DMS 273 (cell line): Measurements from ENCODE around the gene XRCC1.

Source experiments
- DNase-seq: peaks from one replicate; lab custom pipeline; 2025; ENCODE audit not compliant: unreplicated experiment; lab: John Stamatoyannopoulos, UW

The XRCC1 gene, protein sequence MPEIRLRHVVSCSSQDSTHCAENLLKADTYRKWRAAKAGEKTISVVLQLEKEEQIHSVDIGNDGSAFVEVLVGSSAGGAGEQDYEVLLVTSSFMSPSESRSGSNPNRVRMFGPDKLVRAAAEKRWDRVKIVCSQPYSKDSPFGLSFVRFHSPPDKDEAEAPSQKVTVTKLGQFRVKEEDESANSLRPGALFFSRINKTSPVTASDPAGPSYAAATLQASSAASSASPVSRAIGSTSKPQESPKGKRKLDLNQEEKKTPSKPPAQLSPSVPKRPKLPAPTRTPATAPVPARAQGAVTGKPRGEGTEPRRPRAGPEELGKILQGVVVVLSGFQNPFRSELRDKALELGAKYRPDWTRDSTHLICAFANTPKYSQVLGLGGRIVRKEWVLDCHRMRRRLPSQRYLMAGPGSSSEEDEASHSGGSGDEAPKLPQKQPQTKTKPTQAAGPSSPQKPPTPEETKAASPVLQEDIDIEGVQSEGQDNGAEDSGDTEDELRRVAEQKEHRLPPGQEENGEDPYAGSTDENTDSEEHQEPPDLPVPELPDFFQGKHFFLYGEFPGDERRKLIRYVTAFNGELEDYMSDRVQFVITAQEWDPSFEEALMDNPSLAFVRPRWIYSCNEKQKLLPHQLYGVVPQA

DNA sequence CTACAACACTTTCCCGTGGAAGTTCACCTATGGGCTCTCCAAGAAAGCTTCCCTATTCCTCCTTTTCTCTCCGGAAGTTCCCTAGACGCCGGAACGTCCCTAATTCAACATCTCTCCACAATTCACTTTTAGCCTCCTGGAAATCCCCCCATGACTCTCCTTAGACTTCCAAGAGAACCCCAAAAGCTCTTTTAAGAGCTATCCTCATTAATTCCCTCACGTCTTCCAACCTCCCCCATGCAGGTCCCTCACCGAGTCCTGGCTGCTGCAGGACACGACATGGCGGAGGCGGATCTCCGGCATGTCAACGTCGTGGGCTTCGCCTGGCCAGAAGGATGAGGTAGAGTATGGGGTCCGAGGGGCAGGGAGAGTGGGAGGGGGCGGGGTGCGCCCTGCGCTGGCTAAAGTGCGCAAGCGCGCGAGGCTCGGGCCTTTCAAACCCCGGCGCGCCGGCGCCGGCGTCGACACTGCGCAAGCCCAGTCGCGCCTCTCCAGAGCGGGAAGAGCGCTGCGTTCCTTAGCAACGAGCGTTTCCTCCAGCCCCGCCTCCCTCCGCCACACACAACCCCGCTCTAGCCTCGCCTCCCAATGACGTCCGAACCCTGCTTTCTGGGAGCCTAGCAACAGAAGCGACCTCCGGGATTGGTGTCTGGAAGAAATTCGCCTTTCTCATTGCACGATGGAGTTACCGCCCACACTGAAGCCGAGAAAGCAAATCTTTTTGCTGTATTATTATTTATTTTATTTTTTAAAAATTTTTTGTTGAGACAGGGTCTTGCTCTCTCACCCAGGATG is at the start of gene XRCC1, which contains the start of gene PINLYP:
Gene XRCC1 (minus strand): TSS at position 372 of the 795 bp plus-strand sequence. CDS start 69 bp downstream, at position 303.
Gene PINLYP (plus strand): TSS at position 646 of the 795 bp plus-strand sequence. CDS start 1,391 bp downstream, outside the sequence.
- DNase-seq: peak; percentile 100

DNA sequence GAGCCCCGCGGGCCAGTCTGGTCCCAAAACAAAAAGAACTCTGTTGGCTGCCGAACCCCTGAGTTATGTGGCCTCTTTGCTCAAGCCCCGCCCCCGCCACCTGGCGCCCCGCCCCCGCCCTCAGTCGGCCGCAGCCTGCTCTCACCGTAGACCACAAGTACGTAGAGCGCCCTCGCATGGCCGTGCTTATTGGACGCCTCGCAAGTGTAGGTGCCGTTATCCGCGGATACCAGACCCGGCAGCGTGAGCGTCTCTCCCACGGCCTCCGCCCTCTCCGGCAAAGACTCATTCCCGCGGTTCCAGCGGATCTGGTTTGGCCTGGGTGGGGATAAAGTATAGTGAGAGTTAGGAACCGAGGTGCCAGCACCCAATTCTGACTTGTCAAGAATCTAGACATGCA is 49.6 kb upstream of the XRCC1 start:
- DNase-seq: no peak

DNA sequence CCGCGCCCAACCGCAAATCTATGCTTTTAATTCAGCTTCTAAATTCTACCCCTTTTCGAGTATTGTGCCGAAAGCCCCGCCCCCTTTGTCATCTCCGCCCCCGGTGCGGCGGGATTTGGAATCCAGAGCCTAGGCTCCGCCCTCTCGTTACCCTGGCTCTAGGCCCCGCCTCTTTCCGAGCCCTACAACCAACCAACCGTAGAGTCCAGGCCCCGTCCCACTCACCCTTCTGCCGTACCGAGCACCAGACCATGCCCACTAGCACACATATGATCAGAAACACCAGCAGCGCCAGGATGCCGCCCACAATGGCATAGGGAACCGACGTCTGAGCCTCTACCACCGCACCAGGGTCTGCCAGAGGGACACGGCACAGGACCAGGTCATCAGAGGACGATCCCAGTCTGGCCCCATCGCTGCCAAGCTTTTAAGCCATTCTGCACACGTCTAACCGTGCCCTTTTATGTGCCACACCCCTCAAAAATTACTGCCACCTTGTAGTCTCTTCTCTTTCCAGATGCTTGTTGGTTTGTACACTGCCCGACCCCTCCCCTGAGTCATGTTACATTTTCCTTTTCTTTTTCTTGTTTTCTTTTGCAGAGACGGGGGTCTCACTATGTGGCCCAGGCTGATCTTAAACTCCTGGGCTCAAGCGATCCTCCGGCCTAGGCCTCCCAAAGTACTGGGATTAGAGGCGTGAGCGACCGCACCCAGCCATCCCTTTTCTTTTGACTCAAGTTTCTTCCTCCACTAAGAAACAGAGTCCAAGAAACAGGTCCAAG is 48.8 kb upstream of the XRCC1 start:
- DNase-seq: no peak

DNA sequence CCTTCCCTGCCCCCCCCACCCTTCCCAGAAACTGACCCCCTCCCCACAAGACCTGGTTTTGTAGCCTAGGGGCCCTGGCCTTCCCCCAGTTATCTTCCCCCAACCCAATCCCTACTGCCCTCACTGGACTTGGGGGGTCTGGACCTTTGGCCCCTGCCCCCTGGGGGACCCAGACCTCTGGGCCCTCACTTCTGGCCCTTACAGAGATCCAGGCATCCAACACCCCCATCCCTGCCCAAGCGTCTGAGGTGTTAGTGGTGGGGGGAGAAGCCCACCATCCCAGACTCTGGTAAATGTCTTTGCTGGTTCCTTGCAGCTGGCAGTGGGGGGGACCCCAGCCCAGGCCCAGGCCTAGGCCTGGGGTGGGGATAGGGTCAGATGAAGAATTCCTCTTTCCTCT is 47.6 kb upstream of the XRCC1 start:
- no peak for DNase-seq

DNA sequence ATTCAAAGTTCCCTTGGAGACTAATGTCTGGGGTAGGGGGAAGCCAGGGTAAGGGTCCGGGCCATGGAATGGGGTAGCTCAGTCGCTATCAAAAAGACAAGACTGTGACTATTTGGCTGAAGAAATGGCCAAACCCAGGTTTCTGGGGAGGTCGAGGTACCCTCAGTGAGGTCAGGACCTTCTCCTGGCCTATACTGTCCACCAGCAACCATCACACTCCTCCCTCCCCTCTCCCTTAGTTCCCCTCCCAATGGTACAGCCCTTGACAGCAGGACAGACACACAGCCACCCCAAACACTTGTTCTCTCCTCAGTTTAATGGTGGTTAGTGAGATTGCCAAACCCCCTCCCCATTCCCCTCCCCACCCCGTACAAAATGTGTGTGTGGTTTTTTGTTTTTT is 46.7 kb upstream of the XRCC1 start:
- no peak for DNase-seq

DNA sequence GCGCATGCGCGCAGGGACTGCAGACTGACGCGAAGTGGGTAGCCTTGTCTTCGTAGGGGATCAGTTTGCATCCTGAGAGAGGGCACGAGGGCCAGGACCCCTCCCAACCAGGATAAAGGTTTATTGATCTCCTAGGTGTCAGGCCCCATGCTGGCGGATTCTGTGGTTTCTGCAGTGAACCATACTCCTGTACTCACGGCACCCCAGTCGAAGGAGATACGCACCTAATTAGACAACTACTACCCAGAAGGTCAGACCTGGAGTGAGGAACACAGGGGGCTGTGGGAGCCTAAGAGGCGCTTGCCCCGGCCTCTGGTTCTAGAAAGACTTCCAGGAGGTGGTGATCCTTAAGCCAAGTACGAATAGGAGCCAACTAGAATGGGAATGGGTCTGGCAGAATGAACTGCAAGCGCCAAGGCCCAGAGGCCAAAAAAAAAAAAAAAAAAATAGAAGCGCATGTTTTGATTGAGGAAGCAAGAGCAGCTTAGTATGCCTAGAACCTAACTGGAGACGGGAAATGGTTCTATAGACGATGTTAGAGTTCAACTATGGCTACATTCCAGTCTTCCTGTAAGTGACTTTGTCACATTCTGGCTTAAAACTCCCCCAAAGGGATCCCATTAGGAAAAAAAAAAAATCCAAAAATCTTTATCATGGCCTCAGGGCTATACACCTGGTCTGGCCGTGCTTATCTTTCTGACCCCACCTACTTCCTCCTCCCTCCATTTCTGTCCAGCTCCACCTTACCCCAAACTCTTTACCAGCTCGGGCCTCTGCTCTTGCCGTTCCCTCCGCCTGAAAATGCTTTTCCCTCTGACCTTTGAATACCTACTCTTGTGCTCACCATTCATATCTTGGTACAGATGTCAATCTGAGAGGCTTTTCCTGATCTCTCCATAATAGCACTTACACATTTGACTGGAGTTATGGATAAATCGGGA is 45.0 kb upstream of the XRCC1 start:
- DNase-seq: no peak

DNA sequence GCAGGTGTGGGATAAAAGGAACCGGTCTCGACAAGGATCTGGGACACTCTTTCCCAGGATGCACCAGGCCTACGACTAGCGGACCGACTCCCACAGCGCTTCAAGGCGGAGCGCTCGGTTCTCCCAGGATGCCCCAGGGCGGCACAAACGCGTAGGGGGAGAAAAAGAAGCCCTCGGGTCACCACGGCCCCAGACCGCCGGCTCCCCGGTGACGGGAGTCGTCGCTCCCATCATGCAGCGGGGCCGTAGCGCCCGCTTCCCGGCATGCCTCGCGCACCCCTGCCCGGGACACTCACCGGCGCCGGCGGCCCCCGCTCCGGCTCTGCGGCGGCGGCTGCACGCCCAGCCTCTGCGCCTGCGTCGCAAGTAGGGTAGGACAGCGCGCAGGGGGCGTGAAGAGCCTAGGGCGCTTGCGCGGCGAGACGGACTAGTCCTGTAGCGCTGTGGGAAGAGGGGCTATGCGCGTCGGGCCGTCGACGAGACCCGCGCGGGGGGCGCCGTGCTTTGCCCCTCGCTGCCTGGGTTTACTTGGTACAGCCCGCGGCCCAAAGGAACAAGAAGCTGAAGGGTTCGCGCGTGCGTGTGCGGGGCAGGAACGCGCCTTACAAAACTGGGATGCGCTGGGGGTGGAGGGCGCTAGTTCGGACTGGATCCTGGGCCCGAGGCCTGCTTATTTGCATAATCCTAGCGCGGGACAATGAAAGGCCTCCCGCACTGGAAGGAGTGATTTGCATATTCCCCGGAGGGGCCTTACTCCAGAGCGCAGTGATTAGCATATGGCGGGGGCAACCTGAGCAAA is 44.1 kb upstream of the XRCC1 start, which contains the start of gene ZNF428:
Gene ZNF428 (minus strand): TSS at position 368 of the 799 bp plus-strand sequence. CDS start 5,325 bp downstream, outside the sequence.
- peak; percentile 95 for DNase-seq

DNA sequence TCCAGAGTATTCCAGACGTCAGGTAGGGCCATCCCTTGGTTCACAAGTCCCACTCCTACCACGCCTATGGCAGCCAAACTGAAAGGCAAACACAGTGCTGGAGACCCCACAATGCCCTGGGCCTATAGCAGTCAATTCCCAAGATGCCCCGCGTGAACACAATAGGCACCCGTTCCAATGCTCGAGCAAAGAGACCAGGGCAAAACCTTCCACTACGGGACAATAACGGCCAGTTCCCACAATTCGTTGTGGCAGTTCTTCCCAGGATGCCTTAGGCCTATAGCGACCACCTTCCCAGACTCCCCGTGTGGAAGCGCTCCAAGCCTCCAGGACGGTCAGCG is 43.6 kb upstream of the XRCC1 start:
- DNase-seq: no peak

DNA sequence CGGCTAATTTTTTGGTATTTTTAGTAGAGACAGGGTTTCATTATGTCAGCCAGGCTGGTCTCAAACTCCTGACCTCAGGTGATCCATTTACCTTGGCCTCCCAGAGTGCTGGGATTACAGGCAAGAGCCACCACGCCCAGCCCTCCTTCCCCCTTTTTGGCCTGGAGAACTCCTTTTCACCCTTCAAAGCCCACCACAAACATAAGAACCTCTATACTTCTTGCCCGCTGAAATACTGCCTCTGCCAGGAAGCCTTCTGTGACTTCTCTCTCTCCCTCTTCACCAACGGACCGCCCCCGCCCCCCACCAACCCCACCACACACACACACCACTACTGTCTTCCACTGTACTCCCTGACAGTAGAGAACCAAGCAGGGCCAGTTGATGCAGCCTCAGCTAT is 41.6 kb upstream of the XRCC1 start:
- DNase-seq: no peak

DNA sequence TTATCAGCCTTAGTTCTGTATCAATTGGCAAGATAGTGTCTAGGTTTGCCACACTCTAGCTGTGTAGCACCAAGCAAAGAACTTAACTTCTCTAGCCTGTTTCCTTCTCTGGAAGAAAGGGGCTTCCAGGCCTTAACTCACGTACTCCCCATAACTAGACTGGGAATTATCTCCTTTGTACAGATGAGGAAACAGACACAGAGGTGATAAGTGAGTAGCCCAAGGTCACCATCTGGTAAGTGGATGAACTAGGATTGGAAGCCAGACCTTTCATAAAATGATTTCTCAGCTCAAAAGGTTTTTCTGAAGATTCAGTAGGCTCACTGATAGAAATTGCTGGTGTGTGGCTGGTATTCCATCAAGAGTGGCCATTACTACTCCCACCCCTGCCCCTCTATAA is 41.0 kb upstream of the XRCC1 start:
- DNase-seq: no peak

DNA sequence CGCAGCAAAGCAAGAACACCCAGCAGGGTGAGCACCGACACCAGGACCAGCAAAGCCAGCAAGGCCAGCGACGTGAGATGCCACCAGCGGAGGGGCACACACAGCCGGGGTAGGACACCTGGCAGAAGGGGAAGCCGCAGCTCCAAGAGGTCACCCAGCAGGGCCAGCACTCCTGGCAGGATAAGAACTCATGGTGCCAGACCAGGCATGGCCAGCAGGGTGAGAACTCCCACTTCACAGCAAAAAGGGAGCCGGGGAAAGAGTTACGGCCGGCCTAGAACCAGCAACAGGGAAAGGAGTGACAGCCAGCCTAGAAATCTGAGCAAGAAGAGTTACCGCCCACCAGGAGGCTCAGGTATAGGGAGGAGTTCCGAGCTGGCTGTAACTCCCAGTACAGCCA is 37.0 kb upstream of the XRCC1 start:
- DNase-seq: no peak

DNA sequence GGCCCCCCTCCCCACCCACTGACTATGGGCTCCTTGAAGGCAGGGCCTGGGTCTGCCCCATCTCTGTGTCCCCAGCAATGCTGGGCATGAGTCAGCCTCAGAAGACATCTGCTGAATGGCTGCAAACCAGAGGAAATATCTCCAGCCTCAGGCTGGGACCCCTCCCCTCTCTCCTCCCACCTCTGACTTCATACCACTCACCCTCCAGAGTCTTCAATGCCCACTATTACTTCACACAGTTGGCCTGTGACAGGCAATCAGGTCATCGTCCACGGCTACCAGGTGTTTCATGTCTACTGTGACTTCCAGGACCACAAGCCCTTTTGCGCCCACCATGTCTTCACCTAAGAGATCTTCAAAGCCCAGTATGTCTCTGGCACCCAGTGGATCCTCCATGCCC is 36.5 kb upstream of the XRCC1 start, which contains the start of gene SRRM5:
Gene SRRM5 (plus strand): TSS at position 301 of the 400 bp plus-strand sequence. CDS start 34 bp downstream, at position 335.
- DNase-seq: no peak

DNA sequence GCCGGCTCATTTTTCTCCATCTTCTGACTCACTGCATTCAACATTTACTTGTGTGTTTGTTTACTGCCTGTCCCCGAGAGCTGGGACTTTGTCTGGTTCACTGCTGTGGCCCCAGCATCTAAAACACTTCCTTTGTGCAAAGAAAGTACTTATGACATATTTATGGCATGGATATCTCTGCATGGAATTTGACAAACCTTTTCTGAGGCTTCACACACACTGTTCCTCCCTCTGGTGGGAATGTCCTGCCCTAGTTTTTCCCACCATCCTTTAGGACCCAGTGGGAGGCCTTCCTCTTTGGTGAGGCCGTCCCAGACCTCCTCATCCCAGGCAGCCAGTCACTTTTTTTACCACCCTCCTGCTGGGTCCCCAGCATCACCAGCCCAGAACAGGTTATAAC is 35.2 kb upstream of the XRCC1 start:
- no peak for DNase-seq

DNA sequence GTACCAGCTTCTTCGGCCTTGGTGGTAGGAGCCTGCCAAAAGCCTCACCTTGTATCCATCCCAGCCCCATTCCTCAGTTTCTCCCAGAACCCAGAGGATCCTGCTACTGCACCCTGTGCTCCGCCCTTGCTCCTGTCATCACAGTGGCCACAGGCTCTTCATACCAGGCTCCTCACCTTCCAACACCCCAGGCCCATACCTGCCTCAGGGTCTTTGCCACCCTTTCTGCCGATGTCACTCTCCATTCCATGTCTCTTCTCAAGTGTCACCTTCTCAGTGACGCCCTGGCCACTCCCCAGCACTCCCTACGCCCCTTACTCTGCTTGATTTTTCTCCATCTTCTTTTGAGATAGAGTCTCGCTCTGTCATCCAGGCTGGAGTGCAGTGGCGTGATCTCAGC is 34.5 kb upstream of the XRCC1 start:
- no peak for DNase-seq

DNA sequence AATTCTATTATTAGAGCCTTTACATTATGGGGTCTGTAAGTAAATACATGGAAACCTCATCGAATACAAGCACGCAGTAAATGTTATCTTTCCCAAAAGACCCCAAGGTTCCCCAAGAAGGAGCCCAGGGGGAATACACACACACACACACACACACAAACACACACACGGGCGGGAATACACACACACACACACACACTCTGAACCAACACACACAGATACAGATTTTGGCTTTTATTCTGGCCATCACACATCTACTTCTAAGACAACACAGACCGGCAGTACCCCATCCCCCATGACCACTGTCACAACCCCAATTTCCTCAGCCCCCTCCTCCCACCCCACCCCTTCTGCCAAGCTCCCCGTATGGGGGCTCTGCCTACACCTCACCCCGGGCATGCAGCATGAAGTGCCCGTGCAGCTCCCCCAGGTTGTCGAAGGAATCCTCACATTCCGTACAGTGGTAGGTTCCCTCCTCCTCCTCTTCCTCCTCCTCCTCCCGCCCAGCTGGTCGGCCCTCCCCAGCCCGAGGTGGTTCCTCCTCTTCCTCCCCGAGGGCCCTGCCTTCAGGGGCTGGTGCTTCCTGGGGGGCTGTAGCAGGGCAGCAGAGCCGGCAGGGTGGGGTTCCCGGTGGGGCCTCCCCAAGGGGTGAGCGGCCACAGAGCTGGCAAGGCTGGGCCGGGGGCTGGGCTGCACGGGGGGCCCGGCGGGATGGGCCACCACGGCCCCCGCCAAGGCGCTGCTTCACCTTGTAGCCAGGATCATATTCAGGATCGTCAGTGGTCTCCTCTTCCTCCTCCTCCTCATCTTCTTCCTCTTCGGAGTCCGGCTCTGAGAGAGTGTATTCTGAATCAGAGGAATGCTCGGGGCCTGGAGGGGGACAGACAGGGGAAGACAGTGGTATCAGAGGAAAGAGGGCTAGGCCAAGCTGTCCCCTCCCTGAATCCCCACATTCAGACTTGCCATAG is 32.2 kb upstream of the XRCC1 start:
- peak; percentile 46 for DNase-seq

DNA sequence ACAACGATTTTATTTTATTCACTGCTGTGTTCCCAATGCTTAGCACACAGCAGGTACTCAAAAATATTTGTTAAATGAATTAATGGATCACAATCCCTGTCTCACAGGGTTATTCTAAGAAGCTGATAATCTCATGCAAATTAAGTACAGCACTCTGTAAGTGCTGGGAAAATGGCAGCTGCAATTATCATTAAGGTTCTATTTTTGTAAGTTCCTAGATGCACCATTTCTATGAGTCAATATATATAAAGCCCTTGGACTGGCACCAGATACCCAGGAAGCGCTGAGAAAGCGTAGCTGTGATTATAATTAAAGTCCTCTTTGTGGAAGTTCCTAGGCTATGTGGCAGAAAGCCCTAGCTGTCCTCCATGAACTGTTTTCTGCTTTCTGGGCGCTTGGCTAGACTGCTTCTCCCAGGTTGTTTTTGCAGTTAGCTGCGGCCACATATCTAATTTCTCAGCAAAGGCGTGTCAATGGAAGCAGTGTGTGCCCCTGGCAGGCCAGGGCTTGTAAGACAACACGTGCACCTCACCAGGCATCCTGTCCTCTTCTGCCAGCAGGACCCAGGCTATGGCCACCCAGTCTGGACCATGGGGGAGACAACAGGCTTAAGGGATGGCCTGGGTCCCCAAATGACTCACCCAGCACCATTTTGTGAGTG is 31.4 kb upstream of the XRCC1 start:
- DNase-seq: peak; percentile 84
